ELF-1 (cell line): Measurements from ENCODE around the gene RASA3.

Experiments
- DNase-seq: peaks from one replicate; pipeline ENCODE4 v3.0.0-alpha.2; 2016; ENCODE audit warnings: low read depth, low spot score

RASA3 gene

DNA sequence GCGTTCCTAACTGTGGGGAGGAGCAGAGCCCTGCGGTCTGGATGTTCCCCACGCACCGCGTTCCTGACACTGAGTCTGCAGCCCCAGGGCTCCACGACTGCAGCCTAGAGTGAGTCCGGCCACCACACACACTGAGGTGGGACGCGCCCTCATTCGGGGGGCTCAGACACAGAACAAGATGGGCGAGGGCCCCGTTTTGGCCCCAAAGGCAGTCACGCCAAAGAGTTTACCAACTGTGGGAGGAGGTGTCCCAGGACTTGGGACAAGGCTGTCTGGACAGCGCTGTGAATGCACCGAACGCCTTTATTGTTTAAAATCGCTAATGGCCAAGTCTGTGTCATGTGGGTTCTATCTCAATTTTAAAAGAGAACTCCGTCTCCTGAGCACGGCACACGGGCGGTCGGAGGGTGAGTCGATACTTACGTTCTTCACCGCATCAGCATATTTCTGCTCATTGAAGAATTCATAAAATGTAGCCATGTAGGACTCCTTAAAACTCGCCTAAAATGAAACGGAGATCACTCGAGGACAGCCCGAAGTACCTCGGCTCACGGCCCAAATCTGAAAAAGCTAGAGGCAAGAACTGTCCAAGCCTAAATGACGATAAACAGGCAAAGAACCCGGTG lies 123.3 kb downstream of the RASA3 start:
- DNase-seq = no peak

DNA sequence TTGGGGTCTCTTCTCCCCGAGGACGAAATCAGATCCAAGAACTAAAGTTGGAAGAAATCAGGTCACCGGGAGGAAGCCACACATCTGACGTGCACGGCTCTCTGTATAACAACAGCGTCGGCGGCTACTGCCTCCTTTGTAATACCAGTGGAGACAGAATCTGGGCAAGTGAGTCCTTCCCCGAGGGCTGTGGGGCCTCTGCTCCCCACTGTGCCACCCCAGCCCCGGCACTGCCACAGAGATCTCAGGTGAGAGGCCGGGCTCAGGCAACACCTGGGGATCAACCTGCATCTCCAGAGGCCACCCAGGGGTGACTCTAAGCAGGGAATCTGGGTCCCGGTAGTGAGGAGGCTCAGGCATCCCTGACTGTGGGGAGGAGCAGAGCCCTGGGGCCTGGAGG lies 124.9 kb downstream of the RASA3 start:
- DNase-seq = no peak

DNA sequence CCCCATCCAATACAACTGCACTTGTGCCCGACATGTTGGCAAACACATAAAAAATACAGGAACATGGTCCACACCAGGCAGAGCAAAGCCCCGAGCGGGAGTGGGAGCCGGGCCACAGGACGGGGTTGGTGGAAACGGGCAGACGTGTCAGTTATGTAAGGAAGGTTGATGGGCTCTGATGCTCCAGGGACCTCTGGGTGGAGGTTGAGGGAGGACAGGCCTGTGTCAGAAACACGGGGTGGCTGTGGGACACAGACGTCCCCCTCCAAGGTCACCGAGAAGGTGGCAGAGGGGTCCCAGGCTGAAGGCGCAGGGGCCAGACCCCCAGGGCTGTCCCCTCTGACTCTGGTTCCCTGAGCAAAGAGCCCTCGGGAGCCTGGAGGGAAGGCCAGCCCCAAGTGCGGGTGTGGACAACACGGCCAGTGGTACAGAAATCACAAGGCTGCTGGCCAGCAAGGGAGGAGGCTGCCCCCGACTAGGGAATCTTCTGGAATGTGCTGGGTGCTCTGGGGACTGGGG lies 127.2 kb downstream of the RASA3 start:
- DNase-seq = no peak

DNA sequence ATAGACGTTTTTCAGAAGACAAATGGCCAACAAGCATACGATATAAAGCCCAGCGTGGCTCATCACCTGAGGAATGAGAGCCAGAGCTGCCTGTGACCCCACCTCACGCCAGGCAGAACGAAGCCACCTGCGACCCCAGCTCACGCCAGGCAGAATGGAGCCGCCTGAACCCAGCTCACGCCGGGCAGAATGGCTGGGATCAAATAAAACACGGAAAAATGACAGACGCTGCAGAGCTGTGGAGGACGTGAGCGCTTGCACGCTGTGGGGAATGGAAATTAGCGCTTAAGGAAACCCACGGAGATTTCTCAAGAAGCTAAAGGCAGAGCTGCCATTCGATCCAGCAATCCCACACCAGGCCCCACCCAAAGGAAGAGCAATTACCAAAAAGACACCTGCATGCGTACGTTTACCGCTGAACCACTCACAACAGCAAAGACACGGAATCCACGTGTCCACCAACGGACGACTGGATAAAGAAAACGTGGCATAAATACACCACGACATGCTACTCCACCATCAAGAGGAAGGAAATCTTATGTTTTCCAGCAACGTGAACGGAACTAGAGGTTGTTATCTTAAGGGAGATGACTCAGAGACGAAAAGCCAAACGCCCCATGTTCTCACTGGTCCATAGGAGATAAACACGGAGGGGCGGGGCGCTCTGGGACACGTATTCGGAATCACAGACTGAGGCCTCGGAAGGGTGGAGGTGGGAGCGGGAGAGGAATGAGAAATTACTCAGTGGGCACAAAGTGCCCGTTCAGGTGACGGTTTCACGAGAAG lies 127.8 kb downstream of the RASA3 start:
- DNase-seq = no peak

DNA sequence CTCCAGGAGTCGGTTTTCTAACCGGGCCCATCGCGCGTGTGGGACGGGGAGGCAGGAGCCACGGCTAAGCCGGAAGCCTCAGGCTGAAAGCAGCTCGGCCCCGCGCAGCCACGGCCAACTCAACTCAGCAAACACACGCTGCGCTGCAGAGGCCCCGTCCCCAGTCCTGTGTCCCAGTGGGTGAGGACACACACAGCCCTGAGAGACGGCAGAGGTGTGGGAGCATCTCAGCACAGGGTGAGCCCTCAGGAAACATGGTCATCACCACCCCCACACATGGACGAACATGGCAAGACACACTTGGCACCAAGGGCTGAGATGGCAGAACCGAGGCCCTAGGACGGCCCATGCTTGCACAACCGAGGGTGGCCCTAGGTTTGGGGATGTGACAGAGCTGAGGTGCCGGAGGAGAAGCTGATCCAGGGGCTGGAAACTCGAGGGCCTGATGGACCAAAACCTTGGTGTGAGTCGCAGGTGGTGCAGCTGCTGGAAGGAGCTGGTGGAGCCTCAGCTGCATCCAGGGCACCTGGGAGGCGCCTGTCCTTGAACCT lies 129.6 kb downstream of the RASA3 start:
- no peak for DNase-seq

DNA sequence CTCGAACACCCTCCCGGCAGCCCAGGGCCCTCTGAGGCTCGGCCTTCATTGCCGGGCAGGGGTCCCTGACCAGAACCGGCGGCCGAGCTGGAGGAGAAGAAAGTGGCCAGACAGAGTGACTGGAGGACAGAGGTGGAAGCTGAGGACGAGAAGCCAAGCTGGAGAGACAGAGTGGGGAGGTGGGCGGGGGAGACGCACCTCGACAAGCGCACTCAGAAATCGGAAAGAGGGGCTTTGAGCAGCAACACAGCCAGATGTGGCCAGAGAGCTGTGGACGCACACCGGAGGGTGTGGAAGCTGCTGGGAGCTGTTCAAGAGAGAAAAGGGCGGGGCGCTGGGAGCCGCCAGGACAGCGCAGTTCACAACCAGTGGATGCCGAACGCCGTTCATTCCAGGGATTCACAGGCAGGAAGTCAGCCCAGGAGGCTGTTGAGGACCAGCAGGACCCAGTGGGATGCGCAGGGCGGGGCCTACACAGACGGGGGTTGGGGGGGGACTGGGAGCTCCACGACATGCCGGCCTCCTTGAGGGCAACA lies 130.3 kb downstream of the RASA3 start:
- peak; percentile 74 for DNase-seq

DNA sequence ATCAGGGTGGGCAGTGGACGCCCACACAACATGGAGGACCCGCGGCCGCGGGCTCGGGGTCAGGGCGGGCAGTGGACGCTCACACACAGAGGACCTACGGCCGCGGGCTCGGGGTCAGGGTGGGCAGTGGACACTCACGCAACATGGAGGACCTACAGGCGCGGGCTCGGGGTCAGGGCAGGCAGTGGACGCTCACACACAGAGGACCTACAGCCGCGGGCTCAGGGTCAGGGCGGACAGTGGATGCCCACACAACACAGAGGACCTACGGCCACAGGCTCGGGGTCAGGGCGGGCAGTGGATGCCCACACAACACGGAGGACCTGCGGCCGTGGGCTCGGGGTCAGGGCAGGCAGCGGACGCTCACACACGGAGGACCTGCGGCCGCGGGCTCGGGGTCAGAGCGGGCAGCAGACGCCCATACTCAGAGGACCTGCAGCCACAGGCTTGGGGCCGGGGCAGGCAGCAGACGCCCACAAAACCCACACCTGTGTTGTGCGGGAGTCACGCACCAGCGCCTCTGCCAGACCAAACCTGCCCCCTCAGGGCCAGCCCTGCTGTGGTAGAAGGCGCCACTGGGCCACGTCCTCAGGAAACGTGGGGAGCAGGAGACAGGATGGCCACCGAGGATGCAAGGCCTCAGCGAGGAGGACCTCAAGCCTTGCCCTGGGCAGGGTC lies 131.0 kb downstream of the RASA3 start:
- no peak for DNase-seq

DNA sequence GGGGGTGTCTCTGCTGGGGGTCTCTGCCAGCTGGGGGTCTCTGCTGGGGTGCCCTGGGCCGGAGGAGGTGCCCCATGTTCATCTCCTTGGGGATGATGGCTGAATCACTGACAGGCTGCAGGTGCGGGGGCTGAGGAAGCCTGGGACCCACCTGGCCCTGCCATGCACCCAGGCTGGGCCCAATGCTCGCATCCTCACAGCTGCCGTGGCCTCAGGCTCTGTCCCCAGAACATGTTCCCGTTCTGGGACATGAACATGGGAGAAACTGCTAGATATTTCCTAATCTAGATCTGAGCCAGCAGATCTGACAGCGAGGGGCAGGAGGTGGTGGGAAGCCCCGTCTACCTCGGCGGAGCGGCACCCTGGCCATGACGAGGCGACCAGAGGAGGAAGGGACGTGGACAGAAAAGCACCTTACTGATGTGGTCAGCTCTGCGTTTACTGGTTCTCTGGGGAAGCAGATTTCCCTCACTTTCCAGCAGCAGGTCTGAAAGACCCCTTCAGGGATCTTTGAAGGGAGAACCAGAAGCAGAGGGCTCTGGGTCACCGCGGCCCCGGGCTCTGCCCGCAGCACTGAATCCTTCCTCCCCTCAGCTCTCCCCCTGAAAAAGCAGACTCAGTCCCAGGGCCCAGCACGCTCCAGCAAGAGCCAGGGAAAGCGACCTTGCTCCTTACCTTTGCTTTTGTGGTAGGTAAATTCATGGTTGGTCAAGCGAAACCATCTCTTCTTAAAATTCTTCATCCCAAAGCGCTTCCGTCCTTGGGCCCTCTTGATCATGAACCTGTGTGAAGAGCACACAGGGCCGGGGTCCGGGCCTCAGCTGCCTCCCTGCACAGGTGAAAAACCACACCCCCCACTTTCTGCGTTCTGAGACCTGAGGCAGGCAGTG lies 132.0 kb downstream of the RASA3 start:
- no peak for DNase-seq

DNA sequence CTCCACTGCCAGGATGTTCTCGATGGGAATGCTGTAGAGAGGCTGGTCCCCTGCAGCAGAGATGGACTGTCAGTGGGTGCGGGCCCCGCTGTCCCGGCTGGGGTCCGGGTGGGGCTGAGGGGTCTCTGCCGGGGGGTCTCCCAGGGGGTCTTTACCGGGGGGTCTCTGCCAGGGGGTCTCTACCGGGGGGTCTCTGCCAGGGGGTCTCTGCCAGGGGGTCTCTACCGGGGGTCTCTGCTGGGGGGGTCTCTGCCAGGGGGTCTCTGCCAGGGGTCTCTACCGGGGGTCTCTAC lies 132.9 kb downstream of the RASA3 start:
- no peak for DNase-seq

DNA sequence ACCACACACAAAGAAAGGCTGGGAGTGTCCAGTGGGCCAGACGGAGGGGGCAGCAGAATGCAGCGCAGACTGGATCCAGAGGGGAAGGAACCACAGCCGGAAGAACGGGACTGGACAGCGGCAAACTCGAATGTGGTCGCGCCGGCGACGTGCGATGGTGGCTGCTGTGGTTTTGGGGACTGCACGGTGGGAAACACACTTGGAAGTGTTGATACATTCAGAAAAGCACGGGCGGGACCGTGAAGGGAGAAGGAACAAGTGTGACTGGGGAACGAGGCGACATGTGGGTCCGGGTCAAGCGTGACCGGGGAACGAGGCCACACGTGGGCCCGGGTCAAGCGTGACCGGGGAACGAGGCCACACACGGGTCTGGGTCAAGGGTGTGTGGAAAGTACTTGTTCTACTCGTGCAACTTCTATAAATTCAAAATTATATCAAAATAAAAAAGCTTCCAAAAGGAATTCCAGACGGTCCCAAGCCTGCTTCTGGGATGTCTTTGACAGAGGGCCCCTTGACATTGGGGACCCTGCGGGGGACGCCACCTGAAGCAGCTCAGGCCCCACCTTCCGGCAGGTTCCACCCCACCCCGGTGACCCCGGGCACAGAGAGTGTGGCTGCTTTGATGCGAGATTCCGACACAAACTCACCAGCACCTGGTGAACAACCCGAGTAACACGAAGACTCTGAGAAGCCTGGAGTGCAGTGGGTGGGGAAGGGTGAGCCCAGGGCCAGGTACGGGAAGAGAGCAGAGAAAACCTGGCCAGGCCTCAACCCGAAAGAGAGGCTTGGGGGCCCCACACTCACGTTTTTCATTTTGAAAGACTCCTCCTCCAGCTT lies 133.4 kb downstream of the RASA3 start:
- DNase-seq = no peak

DNA sequence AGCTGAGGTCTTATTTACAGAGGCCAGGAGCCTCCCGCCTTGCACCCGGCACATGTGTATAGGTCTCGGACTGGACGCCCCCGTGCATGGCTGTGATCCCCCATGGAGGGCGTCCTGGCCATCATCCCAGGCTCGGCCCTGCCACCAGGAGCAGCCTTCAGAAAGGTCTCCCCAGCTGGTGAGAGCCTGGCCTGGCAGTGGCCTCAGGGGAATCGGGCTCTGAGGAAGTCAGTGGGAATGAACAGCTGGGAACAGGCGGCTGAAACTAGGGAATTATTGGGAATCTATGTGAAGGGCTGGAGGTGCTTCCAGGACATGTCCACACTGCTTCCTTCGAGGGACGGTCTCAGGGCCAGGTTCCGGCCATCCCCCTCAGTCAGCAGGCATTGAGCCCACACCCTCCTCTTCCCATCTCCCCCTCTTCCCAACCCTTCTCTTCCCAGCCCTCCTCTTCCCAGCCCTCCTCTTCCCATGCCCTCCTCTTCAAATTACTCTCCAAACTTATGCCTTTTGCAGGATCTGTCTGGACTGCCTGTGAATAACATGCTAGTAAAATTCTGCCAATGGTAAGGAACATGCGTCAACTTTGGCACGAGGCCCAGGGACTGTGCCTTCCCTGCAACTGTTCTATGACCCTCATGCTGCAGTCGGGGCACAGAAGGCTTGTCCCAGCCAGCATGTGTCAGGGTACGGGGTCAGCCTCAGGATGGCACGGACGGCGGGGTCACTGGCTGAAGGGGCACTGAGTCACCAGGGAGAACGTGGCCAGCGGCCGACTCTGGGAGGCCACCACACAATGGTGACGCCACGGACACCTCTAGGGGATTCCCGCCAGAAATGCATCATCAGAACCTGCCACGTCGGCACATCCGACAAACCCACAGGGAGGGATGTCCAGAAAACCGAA lies 134.3 kb downstream of the RASA3 start:
- DNase-seq = no peak

DNA sequence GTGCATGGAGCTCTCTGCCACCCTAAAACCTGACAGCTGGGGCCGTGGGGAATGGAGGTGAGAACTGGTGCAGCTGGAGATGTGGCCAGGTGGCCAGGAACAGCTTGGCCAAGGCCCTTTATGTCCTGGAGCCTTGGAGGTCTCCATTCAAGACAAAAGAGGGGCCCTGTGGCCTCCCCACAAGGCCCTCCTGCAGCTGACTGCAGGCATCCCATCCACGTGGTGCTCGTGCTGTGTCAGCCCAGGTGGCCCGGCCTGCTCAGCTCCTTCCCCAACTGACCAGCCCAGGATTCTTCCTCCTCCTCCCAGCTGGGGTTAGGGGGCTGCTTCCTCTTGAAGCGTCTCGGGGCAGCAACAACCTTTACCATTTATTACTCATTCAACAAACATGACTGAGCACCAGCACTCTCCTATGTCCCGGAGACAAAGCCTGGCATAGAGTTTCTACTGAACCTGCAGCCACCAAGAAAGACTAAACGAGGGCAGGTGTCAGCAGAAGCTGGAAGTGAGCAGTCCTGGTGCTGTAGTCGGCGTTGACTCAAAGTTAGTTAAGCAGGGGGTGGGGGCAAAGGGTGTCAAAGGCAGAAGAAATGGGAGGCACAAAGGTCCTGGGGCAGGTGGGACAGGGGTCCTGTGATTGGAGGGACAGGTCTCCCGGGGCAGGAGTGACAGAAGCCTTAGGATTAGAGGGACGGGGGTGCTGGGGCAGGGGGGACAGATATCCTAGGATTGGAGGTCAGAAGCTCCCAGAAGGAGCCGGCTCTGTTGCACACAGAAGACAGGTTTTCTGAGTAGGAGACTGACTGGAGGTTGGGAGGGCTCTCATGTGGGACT lies 135.3 kb downstream of the RASA3 start:
- no peak for DNase-seq

DNA sequence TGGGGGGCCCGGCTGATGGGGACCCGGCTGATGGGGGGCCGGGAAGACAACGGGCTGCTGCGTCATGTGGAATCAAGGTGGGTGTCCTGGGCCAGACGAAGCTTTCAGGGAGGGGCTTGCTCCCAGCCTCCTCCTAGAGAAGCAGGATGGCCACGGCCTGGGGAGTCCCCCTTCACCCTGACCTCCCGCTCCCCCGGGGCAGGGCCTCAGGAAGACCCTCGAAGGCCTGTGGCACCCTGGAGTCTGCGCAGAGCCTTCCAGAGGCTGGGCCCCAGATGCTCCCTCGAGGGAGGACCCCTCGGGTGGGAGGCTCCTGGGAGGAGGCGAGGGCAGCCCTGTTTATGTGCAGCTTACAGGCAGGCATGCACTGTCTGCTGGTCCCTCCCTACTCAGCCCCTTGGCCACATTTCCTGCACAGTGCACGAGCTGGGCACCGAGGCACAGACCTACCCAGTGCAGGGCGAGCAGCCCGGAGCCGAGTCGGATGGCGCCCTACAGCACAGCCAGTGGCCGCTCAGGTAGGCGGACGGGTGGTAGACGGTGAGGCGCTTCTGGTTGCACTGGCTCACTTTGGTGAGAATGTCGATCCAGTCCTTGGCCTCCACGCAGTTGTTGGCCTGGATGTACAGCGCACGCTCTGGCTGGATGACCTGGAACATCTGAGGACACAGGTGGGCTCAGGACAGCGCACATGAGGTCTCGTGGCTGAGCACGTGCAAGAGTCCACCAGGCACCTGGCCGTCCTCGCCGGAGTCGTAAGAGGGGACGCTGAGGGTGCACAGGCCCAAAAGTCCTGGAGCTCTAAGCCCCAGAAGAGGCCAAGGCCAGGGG lies 136.1 kb downstream of the RASA3 start:
- DNase-seq = no peak

DNA sequence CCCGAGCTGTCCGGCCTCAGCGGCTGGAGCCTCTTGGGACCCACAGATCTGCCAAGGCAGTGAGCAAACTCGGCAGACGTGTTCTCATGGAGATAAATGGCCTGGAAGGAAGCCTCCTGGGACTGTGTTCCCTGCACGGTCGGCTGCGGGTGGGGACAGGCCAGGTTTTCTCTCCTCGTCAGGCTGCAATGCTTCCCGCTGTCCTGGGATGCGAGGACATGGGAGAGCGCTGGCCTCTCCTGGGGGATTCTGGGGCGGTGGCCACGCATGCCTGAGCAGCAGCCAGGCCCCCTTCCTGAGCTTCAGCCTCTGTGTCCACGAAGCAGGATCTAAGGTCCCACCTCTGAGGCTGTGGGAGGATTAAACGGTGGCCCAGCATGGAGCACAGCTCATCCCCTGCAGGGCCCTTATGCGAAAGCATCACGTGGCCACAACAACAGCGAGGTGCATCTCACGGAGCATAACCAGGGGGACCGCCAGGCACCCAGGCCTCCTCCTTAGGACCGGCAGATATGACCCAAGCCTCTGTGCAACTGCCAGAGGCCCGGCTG lies 137.3 kb downstream of the RASA3 start:
- no peak for DNase-seq

DNA sequence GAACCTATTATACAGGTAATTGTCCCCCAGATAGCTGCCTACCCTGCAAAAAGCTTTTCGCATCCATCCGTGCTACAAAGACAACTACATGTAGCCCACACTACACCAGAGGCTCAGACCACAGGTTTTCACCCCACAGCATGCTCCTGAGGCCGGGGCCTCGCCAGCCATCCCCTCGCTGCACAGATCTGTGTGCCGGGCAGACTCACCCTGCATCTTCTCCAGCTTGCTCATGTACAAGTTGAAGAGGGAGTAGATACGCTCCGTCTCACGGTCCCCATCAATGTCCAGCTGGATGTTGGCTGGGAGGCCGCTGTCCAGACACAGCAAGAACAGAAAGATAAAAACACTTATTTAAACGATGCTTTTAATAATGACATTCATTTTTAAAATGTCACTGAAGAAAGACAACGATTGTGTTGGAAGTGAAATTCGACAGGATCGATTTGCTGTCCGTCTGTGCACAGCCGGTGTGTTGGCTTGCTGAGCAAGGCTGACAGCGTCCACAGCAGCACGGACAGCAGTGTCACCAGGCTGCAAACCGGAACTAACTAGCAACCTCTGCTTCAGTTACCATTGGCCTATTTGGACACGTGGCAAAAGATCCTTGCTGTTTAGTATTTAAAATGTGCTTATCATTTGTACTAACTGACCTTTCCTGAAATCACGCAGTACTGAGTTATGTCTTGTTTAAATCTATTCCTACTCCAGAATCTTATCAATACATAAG lies 140.0 kb downstream of the RASA3 start:
- DNase-seq = no peak

DNA sequence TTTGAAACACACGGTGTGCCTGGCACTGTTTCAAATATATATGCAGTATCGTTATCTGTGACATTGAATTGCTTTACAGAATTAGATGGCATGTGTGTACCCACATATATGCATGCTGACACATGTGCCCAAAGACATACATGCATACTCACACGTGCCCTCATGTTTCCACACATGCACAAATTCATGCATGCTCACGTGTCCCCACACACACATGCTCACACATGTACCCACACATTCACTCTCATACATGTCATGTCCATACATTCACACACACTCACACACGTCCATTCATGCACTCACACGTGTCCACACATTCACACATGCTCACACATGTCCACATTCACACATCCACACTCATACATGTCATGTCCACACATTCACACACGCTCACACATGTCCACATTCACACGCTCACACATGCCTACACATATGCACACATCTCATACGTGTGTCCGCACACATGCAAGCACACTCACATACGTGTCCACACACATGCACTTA lies 140.7 kb downstream of the RASA3 start:
- no peak for DNase-seq
